PC-9 (cell line): ENCODE measurements around the gene GRM7. TPM values are rescaled to one million over a fixed set of nuclear protein-coding genes. Genes with fewer than 3 reads are reported as not detected.

Experiments
- BruUV-seq: library from RNA; stranded (reverse); fragments of 400-500 nt; replicated peaks from 2 replicates; lab custom pipeline; 2021; lab: Mats Ljungman, UMichigan
- CTCF ChIA-PET: fragments of 300-600 bp; sonication (Branson Sonifier 250); formaldehyde crosslinking; loops from one replicate; lab custom pipeline; 2022; ENCODE audit warnings: antibody characterized with exemption; lab: Charles Lee
- POLR2A ChIA-PET: fragments of 300-600 bp; sonication (Branson Sonifier 250); formaldehyde crosslinking; loops from one replicate; lab custom pipeline; 2022; ENCODE audit warnings: antibody characterized with exemption; ENCODE audit not compliant: unreplicated experiment; lab: Charles Lee
- DNase-seq, 2 experiments: peaks; one replicate each; pipeline versions ENCODE4 v3.0.0 to v3.0.0-alpha.2; 2015 to 2022; ENCODE audit warnings: mixed read lengths in 1 of 2
- H2AFZ ChIP-seq: fragments of 200-600 bp; sonication (generic); 2 replicates; pipeline ENCODE4 v1.8.1; 2017; ENCODE audit warnings: antibody characterized with exemption
- H3F3A ChIP-seq: fragments of 200-600 bp; sonication (generic); 2 replicates; pipeline ENCODE4 v1.8.1; 2017; ENCODE audit warnings: antibody characterized with exemption, mild to moderate bottlenecking, low read depth; ENCODE audit not compliant: insufficient read depth
- H3K27ac ChIP-seq: fragments of 200-600 bp; sonication (generic); 2 replicates; pipeline ENCODE4 v1.6.1; 2016; ENCODE audit warnings: mixed run types
- H3K27me3 ChIP-seq: fragments of 200-600 bp; sonication (generic); 2 replicates; pipeline ENCODE4 v1.6.1; 2016; ENCODE audit warnings: low read depth, mixed run types; ENCODE audit not compliant: insufficient read depth
- H3K36me3 ChIP-seq: fragments of 200-600 bp; sonication (generic); 2 replicates; pipeline ENCODE4 v1.6.1; 2016; ENCODE audit warnings: low read depth, mixed run types
- H3K4me1 ChIP-seq: fragments of 200-600 bp; sonication (generic); replicated peaks from 2 replicates; pipeline ENCODE4 v1.6.1; 2016; ENCODE audit warnings: mixed run types; ENCODE audit not compliant: insufficient read depth
- H3K4me2 ChIP-seq: fragments of 200-600 bp; sonication (generic); 2 replicates; pipeline ENCODE4 v1.6.1; 2017; ENCODE audit warnings: mixed run types
- H3K4me3 ChIP-seq: fragments of 200-600 bp; sonication (generic); 2 replicates; pipeline ENCODE4 v1.6.1; 2016; ENCODE audit warnings: mixed run types
- H3K79me2 ChIP-seq: fragments of 200-600 bp; sonication (generic); 2 replicates; pipeline ENCODE4 v1.6.1; 2017; ENCODE audit warnings: low read depth, mixed run types
- H3K9me2 ChIP-seq: fragments of 200-600 bp; sonication (generic); 2 replicates; pipeline ENCODE4 v1.8.1; 2017; ENCODE audit warnings: mild to moderate bottlenecking; ENCODE audit not compliant: insufficient read depth
- H3K9me3 ChIP-seq: fragments of 200-600 bp; sonication (generic); 2 replicates; pipeline ENCODE4 v1.8.1; 2016; ENCODE audit warnings: low read depth; ENCODE audit not compliant: insufficient read depth
- H4K20me1 ChIP-seq: fragments of 200-600 bp; sonication (generic); 2 replicates; pipeline ENCODE4 v1.8.1; 2017; ENCODE audit not compliant: insufficient read depth
- CTCF ChIP-seq: fragments of 200-600 bp; sonication (generic); conservative IDR thresholded peaks from 2 replicates; pipeline ENCODE4 v1.6.1; 2017; ENCODE audit warnings: mixed run types, antibody characterized with exemption, mild to moderate bottlenecking, moderate library complexity
- EZH2 ChIP-seq: fragments of 200-600 bp; sonication (generic); IDR thresholded peaks from 2 replicates; pipeline ENCODE4 v1.8.0; 2017; ENCODE audit warnings: antibody characterized with exemption, low read depth
- intact Hi-C: fragments of 100-400 bp; cut with micrococcal nuclease; formaldehyde crosslinking; loops from one replicate; pipeline ENCODE4 v1.10.0; 2022; ENCODE audit not compliant: unreplicated experiment
- total RNA-seq: library from RNA; stranded (reverse); gene quantifications from 2 replicates; pipeline ENCODE4 v1.2.3, GENCODE V29; 2021

The GRM7 gene
- total RNA-seq, 1 experiment from 2014 or later = not detected

- H3K4me1 ChIP-seq = no peaks in the 10 kb centered on the region
- no peak overlapping the region for H2AFZ ChIP-seq
- no peak for DNase-seq
- H4K20me1 ChIP-seq = no peaks in the 10 kb centered on the region
- H3K9me2 ChIP-seq = no peaks in the 10 kb centered on the region; the same call in 1 of the 2 replicates
- no TSS peak for BruUV-seq
- H3K4me3 ChIP-seq = no peak overlapping the region
- H3K4me2 ChIP-seq = no peak overlapping the region
- intact Hi-C loops = no loop called here
- no peaks in the 10 kb centered on the region; the same call in 1 of the 2 replicates for H3K9me3 ChIP-seq
- CTCF ChIA-PET = no interaction called here
- H3F3A ChIP-seq = no peaks in the 10 kb centered on the region
- no peak for TF ChIP-seq CTCF
- TF ChIP-seq EZH2 = no peak
- no peaks in the 10 kb centered on the region for H3K79me2 ChIP-seq
- no peaks in the 10 kb centered on the region for H3K36me3 ChIP-seq
- H3K27me3 ChIP-seq = no peaks in the 10 kb centered on the region
- POLR2A ChIA-PET = no interaction called here
- H3K27ac ChIP-seq = no peak overlapping the region
Observed at GRCh38 chr3:6878731-6879130, 17.8 kb downstream of the GRM7 start.

- no peak overlapping the region for H3K4me2 ChIP-seq
- no peaks in the 10 kb centered on the region for H3F3A ChIP-seq
- intact Hi-C loops = no loop called here
- no peak overlapping the region for H3K27ac ChIP-seq
- ChIA-PET CTCF (no interaction called here), POLR2A (no interaction called here)
- no peak overlapping the region for H2AFZ ChIP-seq
- no peak overlapping the region for H3K4me3 ChIP-seq
- H3K79me2 ChIP-seq = no peaks in the 10 kb centered on the region
- no peaks in the 10 kb centered on the region for H3K9me2 ChIP-seq
- no TSS peak for BruUV-seq
- no peak for DNase-seq
- TF ChIP-seq EZH2 (no peak), CTCF (no peak)
- no peaks in the 10 kb centered on the region for H3K27me3 ChIP-seq
- no peaks in the 10 kb centered on the region for H3K36me3 ChIP-seq
- H3K4me1 ChIP-seq = no peaks in the 10 kb centered on the region
- H4K20me1 ChIP-seq = no peaks in the 10 kb centered on the region
- no peaks in the 10 kb centered on the region for H3K9me3 ChIP-seq
Observed at GRCh38 chr3:6912240-6912639, 51.3 kb downstream of the GRM7 start.

GRCh38 chr3:6915898-6916297 is 55.0 kb downstream of the GRM7 start:
- Histone ChIP-seq H3K79me2 (no peaks in the 10 kb centered on the region), H4K20me1 (no peaks in the 10 kb centered on the region), H3K27ac (no peak overlapping the region), H3K9me3 (no peaks in the 10 kb centered on the region), H2AFZ (no peak overlapping the region), H3K27me3 (no peaks in the 10 kb centered on the region), H3K36me3 (no peaks in the 10 kb centered on the region), H3K4me2 (no peak overlapping the region), H3K4me1 (no peaks in the 10 kb centered on the region), H3K9me2 (no peaks in the 10 kb centered on the region), H3K4me3 (no peak overlapping the region), H3F3A (no peaks in the 10 kb centered on the region)
- TF ChIP-seq EZH2 (no peak), CTCF (no peak)
- intact Hi-C loops = no loop called here
- BruUV-seq = no TSS peak
- POLR2A ChIA-PET = no interaction called here
- DNase-seq = no peak
- CTCF ChIA-PET = no interaction called here
